SK-N-DZ (cell line): ENCODE measurements around the gene GABPB2.

Experiments used
- DNase-seq: peaks from one replicate; pipeline ENCODE4 v3.0.0-alpha.2; 2015; ENCODE audit warnings: low spot score
- small RNA-seq, 2 experiments: library from RNA; depleted of rRNA; stranded (forward); fragments of <200 nt; gene quantifications; one replicate each; pipeline ENCODE3, GENCODE V24; 2014

Gene GABPB2

GRCh38 chr1:151164732-151165280, 94.2 kb downstream of the GABPB2 start:
- DNase-seq: no peak

- no peak for DNase-seq
Observed at GRCh38 chr1:151165281-151165737, 94.7 kb downstream of the GABPB2 start.

GRCh38 chr1:151165738-151166504, 95.4 kb downstream of the GABPB2 start, which contains the start of the genes LYSMD1 and SCNM1:
LYSMD1 (minus strand) TSS chr1:151165902; CDS start chr1:151165258, 644 bp downstream.
SCNM1 (plus strand) TSS chr1:151166144; CDS start chr1:151166153, 9 bp downstream.
- peak; percentile 100 for DNase-seq

GRCh38 chr1:151166505-151166956, 96.0 kb downstream of the GABPB2 start:
- DNase-seq: no peak

- DNase-seq: no peak
Observed at GRCh38 chr1:151167116-151167515, 96.6 kb downstream of the GABPB2 start.

- DNase-seq: no peak
Observed at GRCh38 chr1:151171190-151171589, 100.6 kb downstream of the GABPB2 start.

Small RNA genes within 50 kb of the gene (small RNA-seq; reads per million reads assigned to genes)
- gene RNU6-884P: 0 to 0.22 reads per million in 2 experiments
